Limb (tissue), 2 donors: ENCODE results near the gene KIAA0232.
"Not testable (repeated sequence)": the region's sequence is repeated elsewhere in the genome, so short reads cannot be mapped to it uniquely, and the experiment has no call there.

Experiments
- DNase-seq, 2 donors: peaks; one replicate each; pipeline ENCODE4 v3.0.0-alpha.2; 2016; ENCODE audit errors: extremely low spot score in 2 of 2

KIAA0232 gene

DNA sequence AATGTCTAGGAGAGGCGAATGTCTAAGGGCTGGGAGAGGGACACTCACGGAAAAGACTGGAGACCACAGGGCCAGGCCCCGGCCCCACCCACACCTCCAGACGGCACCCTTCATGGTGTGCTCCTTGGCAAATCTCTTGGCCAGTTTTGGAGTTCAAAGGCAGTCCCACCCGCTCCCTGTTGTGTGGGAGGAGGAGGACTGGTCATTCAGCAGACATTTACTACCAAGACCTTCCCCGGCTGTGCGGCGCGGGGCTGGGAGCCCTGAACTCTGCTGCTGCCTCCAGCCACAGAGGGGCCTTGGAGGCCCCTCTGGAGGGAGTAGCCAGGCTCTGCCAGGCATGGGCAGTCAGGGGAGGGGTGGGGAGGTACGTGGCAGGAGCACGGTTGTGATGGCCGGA, 118.4 kb downstream of the KIAA0232 start:
- DNase-seq, result no peak

DNA sequence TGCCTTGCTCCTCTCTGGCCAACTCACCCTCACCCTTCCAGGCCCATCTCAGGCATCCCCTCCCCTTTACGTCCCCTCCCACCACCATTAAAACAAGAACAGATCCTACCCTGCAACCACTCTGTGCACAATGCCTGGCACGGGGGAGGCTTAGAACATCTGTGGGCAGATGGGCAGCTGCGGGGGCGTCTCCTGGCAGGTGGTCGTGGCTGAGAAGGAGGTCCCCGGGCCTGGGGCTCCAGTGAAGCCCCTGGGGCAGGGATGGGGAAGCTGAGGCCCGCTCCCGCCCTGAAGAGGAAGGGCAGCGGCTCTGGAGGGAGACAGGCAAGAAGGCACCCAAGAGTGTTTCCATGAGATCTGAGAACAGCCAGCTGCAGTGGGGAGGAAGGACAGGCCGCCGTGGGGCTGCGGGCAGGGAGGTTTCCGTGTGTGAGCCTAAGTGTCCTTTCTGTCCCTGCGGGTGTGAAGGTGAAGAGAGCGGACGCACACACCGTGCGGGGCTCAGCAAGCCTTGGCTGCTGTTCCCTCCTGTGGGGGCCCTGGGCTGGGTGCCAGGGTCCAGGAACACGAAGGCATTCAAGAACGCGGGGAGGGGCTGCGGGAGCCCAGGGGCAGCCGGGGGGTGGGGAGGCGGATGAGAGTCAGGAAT, 119.3 kb downstream of the KIAA0232 start:
- no peak for DNase-seq

DNA sequence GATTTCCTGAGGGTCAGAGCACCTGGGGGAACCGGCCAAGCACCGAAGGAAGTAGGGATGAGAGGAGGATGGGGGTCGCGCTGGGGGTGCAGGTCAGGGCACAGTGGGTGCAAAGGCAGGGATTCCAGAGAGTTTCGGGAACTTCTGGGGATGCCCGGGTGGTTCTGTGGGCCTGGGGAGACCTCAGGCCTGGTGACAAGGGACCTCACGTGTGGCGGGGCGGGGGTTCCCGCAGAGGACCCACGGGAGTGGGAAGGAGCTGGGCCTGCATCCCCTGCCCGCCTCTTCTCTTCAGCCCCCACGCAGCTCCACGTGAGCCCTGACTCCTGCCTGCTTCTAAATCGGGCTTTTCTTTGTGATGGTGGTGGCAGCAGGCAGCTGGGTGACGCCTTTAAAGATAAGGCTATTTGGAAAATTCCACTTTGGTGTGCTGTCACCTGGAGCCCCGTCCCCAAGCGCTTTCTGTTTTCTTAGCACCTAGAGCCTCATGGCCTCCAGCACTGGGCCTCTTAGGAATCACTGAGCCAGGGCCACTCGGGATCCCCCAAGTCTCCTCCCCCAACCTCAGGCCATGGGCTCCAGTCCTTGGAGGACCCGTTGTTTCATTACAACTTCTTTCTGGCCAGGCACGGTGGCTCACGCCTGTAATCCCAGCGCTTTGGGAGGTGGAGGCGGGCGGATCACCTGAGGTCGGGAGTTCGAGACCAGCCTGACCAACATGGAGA, 120.0 kb downstream of the KIAA0232 start:
- DNase-seq, result no peak

DNA sequence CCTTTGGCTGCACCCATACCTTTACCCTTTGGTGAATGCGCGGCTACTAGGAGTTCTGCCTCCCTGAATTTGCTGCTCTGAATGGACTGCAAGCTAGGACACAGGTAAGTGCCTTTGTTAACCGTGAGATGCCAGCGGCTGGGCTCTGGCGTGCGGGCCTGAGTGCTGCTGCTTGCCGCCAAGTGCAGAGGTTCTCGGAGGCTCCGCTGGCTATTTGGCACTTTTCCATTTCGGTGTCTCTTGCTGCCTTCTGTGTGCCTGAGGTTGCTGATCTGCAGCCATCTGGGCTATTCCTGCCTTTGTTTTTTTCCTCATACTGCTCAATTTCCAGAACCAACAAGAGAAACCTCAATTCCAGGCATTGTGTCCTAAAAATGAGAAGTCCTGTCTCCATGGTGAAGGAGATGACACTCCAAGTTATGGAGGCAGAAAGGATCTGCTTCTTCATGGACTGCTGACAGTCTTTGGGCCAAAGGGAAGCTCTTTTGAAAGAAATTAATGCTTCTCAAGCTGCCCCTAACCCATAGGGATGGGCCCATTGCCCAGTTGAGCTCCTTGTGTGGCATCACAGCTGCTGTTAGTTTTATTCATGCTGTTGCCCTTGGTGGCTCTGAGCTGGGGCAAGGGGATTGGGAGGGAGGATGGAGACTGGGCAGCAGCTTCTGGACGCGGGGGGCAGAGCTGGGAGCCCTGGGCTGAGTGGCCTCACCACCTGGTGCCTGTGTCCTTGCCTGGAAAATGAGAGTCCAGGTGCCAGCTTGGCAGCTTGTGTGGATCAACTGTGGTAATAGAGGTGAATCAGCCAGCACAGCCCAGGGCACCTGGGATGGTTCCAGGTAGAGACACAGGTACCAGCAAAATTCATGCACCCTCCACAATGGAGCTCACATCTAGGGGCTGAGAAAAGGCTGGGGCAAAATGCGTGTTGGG, 123.3 kb downstream of the KIAA0232 start:
- no peak for DNase-seq

DNA sequence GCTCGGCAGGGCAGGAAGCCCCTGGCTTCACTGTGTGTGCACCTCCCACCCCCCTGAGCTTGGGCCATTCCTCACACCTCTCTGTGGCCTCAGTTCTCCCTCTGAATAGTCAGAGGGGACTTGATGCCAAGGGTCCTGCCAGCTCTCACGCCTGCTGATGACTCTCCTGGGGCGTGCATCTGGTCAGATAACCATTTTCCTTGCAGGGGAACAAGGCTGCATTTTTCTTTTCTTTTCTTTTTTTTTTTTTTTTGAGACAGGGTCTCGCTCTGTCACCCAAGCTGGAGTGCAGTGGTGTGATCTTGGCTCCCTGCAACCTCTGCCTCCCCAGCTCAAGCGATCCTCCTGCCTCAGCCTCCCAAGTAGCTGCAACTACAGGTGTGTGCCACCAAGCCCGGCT, 124.0 kb downstream of the KIAA0232 start:
- DNase-seq, result not testable (repeated sequence)

DNA sequence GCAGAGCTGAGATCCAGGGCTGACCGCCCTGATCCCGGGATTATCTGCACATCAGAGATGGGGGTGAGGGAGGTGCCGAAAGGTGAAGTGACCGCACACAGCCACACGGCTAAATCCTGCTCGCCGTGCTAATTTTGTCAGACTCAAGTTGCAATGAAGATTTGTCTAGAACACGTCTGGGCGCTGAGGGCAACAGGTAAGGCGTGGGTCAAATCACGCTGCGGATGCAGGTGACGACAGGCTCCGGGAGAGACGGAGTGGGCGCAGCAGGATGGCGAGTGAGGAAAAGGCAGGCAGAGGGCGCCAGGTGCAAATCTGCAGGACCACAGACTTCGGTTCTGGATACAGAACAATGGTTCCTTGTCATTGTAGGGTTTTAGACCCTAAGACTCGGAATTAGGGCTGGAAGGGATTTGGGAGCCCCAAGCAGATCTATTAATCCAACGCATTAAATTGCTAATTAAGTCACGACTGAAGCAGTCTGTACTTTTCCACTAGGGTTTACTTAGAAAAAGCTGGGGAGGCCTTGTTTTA, 125.2 kb downstream of the KIAA0232 start:
- no peak for DNase-seq

DNA sequence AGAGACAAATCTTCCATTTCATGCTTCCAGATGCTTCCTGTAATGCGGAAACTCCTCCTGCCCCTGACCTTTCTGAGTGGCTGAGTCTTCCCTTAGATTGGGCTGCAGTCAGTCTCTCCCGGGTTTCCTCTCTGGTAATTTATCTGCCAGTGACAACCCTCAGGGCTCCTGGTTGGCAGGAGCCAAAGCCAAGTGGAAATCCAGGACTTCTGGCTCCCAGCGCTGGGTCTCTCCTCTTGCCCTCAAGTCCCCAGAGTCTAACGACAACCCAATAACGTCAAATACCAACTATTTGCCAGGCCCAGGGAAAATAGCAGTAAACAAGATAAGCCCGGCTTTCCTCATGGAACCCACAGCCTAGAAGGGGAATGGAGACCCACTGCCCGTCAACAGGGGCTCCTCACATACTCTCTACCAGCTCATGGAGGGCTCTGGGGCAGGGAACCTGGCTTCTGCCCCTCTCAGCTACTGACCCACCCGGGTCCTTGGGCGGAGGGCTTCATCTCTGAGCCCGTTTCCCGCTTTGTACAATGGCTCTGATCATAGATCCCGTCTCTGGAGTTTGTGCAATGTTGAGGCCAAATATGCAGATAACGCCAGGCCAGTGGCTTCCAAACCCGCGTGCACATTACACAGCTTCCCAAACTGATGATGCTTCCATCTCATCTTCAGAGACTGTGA, 126.0 kb downstream of the KIAA0232 start:
- DNase-seq, result no peak

DNA sequence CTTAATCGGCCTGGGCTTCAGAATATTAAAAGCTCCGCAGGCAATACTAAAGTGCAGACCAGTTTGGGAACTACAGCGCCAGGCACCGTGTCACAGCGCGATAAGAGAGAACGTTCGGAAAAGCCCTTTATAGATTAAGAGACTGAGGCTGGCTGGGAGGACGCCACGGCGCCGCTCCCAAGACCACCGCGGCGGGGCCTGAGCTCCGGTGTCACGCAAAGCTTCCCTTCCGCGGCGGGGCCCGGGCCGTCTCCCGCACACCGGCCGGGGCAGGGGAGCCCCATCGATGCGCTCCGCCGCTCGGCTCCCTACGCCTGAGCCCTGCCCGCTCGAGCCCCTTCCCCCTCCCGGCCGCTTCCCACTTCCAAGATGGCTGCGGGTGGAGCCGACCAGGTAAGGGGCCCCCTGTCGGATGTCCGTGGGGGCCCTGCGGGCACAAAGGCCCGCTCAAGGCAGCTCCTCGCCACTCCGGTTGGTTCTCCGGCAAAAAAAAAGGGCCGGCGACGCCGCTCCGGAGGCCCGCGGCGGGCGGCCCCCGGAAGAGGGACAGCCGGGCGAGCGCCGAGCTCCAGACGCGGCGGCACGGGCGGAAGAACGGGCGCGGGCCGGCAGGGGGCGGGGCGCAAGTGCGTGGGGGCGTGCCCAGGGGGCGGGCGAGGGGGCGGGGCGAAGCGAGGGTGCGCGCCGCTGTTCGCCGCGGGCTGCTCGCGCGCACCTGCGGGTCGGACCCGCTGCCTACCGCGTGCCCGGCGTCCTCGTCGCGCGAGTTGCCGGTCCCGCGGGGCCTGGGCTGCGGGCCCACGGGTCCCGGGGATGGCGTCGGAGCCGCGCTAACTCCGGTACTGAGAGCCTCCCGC, 126.8 kb downstream of the KIAA0232 start, which contains the start of gene TBC1D14:
Gene TBC1D14, plus strand, starts transcription at position 714 of the 857 bp plus-strand sequence. CDS start 13,564 bp downstream, outside the sequence.
- DNase-seq, result peak; percentile 87 to 94

DNA sequence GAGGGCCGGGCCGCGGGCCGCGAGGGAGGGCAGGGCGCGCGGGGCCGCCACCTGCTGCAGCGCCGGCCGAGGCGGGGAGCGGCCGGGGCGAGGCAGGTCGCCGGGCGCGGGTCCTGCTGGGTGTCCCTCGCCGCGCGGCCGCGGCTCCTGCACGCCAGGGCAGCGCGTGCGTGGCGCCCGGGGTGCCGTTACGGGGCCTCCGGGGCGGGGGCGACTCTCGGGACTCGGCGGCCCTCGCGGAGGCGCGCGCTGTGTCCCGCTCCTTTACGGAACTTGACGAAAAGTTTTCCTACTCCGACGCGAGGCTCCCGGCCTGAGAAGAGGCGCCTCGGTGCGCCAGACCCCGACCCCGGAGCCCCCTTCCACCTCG, 127.4 kb downstream of the KIAA0232 start:
- DNase-seq, result no peak

DNA sequence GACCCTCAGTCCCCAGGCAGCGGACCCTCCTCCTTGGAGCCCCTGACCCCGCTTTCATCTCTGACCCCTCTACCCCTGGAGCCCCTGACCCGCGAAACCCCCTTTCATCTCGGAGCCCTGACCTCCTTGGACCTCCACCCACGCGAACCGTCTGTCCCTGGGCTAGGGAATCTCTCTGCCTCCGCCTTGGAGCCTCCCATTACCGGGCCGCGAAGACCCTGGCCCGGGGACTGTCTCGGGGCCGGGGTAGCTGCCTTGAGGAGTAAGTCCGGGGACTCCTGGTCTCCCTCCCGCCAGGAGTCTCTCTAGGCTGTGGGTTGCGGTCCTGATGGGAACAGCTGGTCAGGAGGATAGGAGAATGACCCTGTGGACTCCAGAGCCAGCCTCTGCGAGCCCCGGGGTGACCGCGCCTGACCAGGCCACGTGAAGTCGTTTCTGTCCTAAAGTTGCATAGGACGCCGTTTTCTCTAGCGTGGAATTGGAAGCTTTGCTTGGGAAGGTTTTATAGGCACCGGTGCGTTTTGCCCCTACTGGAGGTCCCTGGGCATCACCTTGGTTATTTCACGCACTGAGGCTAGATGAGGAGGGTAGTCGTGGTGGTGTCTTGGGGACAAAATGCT, 127.9 kb downstream of the KIAA0232 start:
- DNase-seq, result no peak

DNA sequence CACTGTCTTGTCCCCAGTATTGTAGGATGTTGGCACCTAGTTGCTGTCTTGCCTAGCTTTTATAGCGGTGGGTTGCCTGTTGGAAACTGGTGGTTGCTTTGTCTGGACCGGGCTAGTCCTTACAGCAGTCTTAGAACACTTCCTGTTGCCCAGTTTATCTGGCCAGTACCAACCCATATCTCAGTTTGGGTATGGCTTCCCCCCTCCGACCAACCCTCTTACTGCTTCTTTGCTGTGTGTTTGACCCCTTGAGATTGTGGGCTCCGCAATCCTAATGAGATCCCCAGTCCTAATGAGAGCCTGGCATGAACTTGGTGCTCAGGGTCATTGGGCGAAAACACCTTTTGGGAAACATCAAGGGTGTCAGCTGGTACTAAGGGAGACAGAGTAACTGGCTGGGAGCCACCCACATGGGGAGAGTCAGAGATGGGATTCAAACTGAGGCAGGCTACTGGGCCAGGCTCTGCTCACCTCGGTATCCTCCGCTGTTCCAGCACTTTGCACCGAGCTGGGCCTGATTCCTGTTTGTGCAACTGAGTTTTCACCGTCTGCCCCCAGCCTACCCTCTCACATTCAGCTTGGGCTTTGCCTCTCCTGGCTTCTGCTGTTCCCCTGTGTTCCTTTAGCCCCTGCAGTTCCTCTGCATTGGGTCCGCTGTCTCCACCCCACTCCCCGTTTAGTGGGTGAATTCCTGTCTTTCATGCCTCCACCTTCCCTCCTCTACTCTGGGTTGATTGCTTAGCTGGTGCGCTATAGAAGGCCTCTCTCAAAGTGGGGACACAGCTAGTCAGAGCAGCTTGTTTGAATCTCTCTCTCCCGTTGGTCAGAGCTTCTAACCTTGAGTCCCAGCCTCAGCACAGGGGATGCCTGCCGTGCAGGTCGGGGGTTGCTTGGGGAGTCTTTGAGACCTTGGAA, 128.7 kb downstream of the KIAA0232 start:
- no peak for DNase-seq

DNA sequence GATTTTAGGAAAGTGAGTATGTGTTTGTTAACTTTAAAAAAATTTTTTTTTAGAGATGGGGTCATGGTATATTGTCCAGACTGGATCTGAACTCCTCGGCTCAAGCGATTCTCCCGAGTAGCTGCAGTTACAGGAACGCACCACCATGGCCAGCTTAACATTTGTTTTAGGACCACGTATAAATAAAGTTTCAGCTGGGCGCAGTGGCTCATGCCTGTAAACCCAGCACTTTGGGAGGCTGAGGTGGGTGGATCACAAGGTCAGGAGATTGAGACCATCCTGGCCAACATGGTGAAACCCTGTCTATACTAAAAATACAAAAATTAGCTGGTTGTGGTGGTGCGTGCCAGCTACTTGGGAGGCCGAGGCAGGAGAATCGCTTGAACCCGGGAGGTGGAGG, 129.4 kb downstream of the KIAA0232 start:
- DNase-seq, result not testable (repeated sequence)

DNA sequence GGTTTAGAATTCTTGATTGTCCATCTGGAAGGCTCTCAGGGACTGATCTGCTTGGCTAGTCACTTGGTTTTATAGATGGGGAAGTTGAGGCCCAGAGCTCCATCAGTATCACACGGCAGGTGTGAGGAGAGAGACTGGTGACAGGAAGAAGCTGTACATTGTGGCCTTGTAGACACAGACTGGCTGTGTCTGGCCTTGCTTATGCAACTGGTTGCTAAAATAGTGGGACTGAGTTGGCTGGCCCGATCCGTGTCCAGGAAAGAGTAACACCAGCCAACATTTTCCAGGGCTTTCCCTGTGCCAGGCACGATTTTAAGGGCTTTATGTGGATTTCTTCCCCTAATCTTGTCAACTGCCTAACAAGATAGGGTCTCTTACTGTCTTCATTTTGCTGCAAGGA, 129.9 kb downstream of the KIAA0232 start:
- no peak for DNase-seq

DNA sequence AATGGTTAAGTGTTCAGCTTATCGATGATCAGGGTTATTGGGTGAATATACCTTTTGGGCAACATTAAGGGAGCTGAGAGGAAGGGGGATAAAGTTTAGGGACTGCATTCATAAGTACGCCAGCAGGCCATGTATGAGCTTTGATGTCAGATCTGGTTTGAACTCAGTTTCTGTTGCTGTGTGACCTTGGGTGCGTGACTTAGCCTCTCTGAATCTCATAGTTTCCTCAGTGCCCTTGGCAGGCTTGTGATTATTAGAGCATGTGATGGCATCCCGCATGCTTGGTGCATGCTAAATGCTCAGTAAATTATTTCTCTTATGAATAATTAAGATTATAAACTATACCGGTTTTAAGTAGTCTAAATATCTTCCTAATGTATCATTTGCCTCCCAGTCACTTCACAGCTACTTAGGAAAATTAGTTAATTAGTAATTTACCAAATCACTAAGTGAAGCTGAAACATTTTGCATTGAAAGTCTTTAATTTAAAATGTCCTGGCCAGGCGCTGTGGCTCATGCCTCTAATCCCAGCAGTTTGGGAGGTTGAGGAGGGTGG, 130.9 kb downstream of the KIAA0232 start:
- no peak for DNase-seq

DNA sequence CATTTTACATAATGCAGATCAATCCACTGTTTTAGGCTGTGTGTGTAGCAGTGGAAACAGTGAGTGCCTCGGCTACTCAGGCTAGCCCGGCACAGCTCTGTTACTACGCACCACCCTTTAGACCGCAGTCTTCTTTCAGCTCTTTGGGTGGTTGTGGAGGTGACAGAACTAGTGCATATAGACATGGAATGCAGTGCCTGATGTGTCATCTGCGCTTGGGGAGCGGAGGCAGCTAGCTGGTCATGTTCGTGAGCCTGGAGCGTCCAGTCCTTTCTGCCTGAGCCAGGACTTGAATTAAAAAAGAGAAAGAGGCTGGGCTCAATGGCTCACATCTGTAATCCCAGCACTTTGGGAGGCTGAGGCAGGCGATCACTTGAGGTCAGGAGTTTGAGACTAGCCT, 131.9 kb downstream of the KIAA0232 start:
- DNase-seq, result no peak

DNA sequence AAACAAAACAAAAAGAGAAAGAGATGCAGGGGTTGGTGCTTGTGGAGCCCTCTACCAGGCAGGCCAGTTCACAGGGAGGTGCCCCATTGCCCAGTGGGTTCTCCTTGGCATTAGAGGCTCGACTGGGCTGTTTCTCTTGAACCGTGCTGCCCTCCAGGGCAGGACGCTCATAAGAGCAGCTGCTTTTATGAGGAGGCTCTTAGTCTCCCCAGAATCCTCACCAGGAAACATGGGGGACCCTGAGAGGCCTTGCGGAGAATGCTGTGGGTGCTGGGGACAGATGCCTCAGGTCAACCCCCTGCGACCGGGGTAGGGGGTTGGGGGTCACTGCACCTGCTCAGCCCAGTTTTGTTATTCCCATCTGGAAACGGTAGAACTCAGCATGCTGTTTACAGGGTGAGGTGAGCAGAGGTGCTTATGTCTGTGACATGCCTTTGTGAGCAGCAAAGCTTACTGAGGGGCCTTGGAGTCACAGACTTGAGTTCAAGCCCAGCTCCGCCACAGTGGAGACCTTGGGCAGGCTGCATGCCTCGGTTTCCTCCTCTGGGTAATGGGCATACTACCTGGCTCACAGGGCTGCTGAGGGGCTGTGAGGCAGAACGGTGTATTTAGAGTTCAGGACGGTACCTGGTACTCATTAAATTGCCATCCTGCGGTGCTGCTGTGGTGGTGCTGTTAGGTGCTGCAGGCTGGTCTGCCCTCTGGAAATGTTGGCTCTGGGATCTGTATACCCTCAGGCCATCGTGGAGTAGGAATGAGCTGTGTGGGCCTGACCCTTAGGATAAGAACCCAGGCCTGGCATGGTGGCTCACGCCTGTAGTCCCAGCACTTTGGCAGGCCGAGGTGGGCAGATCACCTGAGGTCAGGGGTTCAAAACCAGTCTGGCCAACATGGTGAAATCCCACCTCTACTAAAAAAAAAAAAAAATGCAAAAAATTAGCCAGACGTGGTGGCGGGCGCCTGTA, 132.8 kb downstream of the KIAA0232 start:
- no peak for DNase-seq

DNA sequence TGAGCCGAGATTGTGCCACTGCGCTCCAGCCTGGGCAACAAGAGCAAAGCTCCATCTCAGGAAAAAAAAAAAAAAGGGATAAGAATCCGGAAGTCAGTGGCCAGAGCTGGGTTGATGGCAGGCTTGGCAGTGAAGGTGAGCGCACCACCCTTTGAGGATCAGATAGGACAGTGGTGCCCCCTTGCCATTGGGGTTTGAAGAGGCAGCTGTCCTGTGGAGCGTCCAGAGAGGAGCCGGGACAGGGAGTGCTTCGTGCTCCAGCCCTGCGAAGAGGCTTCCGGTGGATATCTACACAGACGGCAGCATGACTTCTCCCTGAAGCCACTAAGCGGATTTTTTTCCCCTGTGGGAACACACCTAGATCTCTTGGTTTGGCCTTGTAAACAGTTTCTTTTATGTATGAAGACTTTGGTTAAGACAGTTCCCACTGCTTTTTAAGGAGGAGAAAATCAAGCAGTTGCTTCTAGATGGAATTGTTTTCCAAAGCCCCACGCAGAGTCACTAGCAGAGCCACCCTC, 133.6 kb downstream of the KIAA0232 start:
- DNase-seq, result no peak
